Measurements from ENCODE around the gene RBM19.
"Not testable (repeated sequence)": the region's sequence is repeated elsewhere in the genome, so short reads cannot be mapped to it uniquely, and the experiment has no call there.

The RBM19 gene

GRCh38 chr12:113815031-113815430, 151.1 kb downstream of the RBM19 start:
- TF ChIP-seq CTCF (IDR thresholded peaks at IDR 0.05; ENCODE audit: low read depth, low read length), result no peak
- no peak for DNase-seq (ENCODE audit: low read depth in 2 of 2)
- no peak overlapping the region for H3K4me3 ChIP-seq (replicated peaks in 1 of 2; ENCODE audit: low read depth in 2 of 2, low read length in 2 of 2)

DNA sequence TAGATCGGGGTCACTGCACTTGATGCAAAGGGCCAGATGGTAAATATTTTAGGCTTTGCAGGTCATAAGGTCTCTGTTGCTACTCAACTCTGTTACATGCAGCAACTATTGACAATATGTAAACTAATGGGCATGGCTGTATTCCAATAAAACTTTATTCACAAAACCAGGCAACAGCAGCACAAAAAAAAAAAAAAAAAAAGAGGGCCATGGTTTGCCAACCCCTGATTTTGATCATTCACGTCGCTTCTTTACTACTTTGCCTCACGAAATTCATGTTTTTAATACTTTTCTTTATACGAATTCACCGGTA, 152.9 kb downstream of the RBM19 start:
- no peak for DNase-seq (ENCODE audit: low read depth in 2 of 2)
- no peak overlapping the region for H3K4me3 ChIP-seq (replicated peaks in 1 of 2; ENCODE audit: low read depth in 2 of 2, low read length in 2 of 2)
- no peak for TF ChIP-seq CTCF (IDR thresholded peaks at IDR 0.05; ENCODE audit: low read depth, low read length)

GRCh38 chr12:113812411-113813228, 153.5 kb downstream of the RBM19 start:
- TF ChIP-seq CTCF (IDR thresholded peaks at IDR 0.05; ENCODE audit: low read depth, low read length), result no peak
- H3K4me3 ChIP-seq (replicated peaks in 1 of 2; ENCODE audit: low read depth in 2 of 2, low read length in 2 of 2), result no peak overlapping the region
- DNase-seq (ENCODE audit: low read depth in 2 of 2), result no peak

DNA sequence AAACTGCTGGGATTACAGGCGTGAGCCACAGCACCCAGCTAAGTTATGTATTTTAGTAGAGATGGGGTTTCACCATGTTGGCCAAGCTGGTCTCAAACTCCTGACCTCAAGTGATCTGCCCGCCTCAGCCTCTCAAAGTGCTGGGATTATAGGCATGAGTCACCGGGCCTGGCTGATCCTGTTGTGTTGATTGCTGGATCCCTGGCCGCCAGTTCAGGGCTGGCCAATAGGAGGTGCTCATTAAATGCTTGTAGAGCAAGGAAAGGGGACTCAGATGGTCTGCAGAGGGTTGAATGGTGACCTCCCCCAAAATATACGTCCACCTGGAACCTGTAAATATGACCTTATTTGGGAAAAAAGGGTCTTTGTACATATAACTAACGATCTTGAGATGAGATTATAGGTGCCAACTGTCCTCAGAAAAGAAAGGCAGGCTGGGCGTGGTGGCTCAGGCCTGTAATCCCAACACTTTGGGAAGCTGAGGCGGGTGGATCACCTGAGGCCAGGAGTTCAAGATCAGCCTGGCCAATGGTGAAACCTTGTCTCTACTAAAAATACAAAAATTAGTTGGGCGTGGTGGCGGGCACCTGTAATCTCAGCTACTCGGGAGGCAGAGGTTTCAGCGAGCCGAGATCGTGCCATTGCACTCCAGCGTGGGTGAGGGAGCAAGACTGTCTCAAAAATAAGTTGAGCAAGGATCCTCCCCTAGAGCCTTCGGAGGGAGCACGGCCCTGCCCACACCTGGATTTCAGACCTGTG, 156.5 kb downstream of the RBM19 start:
- H3K4me3 ChIP-seq (replicated peaks in 1 of 2; ENCODE audit: low read depth in 2 of 2, low read length in 2 of 2); DNase-seq (ENCODE audit: low read depth in 2 of 2): not testable (repeated sequence)

DNA sequence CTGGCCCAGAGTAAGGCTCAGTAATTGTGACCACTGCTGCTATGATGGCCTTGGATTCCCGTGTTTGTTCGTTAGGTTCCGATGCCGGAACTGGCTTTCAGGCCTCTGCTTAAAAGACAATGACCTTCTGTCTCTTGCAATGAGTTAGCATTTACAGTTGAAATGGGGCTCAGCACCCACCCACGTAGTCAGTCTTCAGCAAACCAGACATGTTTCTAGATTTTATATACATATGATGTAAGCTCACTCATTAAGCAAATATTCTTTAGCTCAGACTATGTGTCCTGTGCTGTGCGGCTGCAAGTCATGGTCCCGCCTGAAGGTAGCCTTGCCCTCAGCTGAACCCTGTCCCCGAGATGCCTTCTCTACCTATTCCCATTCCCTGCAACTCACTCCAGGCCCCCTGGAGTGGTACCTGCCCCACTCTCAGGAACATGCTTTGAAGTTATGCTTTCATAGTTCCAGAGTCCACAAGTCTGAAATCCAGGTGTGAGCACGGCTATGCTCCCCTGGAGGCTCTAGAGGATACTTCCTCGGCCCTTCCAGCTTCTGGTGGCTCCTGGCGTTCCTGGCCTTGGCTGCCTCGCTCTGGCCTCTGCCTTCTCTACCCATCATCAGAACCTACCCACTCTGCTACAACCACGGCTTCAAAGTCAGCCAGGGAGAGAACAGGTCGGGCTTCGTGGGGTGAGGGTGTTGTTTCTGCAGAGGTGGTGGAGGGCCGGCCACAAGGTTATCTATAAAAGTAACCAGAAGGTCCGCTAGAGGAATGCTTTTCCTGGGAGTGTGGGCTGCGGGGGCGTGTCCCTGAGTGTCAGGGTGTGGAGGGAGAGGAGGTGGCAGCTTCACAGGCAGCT, 157.8 kb downstream of the RBM19 start:
- no peak for DNase-seq (ENCODE audit: low read depth in 2 of 2)
- TF ChIP-seq CTCF (IDR thresholded peaks at IDR 0.05; ENCODE audit: low read depth, low read length), result no peak
- H3K4me3 ChIP-seq (replicated peaks in 1 of 2; ENCODE audit: low read depth in 2 of 2, low read length in 2 of 2), result no peak overlapping the region

GRCh38 chr12:113805673-113806072, 160.5 kb downstream of the RBM19 start:
- no peak overlapping the region for H3K4me3 ChIP-seq (replicated peaks in 1 of 2; ENCODE audit: low read depth in 2 of 2, low read length in 2 of 2)
- no peak for DNase-seq (ENCODE audit: low read depth in 2 of 2)
- no peak for TF ChIP-seq CTCF (IDR thresholded peaks at IDR 0.05; ENCODE audit: low read depth, low read length)
